WERI-Rb-1 (cell line): Measurements from ENCODE around the gene KRT20.
"Not testable (repeated sequence)": the region's sequence is repeated elsewhere in the genome, so short reads cannot be mapped to it uniquely, and the experiment has no call there.

ENCODE experiments used
- DNase-seq: peaks from one replicate; pipeline ENCODE4 v3.0.0-alpha.2; 2020
- H3K27ac ChIP-seq: fragments of 250-450 bp; sonication (Bioruptor Pico); 2 replicates; pipeline ENCODE4 v1.5.1; 2020; ENCODE audit warnings: mild to moderate bottlenecking, moderate library complexity
- H3K27me3 ChIP-seq: fragments of 250-450 bp; sonication (Bioruptor Pico); 2 replicates; pipeline ENCODE4 v1.5.1; 2021; ENCODE audit warnings: mild to moderate bottlenecking, low read depth, moderate library complexity; ENCODE audit not compliant: insufficient read depth, severe bottlenecking
- H3K36me3 ChIP-seq: fragments of 250-450 bp; sonication (Bioruptor Pico); 2 replicates; pipeline ENCODE4 v1.5.1; 2020; ENCODE audit warnings: mild to moderate bottlenecking, moderate library complexity
- H3K4me3 ChIP-seq: 2 replicates; pipeline ENCODE4 v1.5.1; 2011; ENCODE audit warnings: low read depth, mild to moderate bottlenecking, control low read depth, low read length
- H3K9me3 ChIP-seq: fragments of 250-450 bp; sonication (Bioruptor Pico); 2 replicates; pipeline ENCODE4 v1.5.1; 2021; ENCODE audit warnings: mild to moderate bottlenecking, moderate library complexity; ENCODE audit not compliant: severe bottlenecking
- CTCF ChIP-seq: IDR thresholded peaks from 2 replicates; pipeline ENCODE4 v1.5.1; 2011; ENCODE audit warnings: low read depth, mild to moderate bottlenecking, control low read depth, inconsistent platforms, low read length

The KRT20 gene

GRCh38 chr17:40884708-40885512 is at the start of gene KRT20:
Gene KRT20, minus strand, starts transcription at chr17:40885242. Its CDS starts 57 bp downstream, at chr17:40885185.
- no peaks in the 10 kb centered on the region for H3K36me3 ChIP-seq
- H3K27ac ChIP-seq, result no peak within 1 kb of the TSS
- peaks cover 95% of the 10 kb centered on the region for H3K27me3 ChIP-seq
- no peak within 1 kb of the TSS for H3K4me3 ChIP-seq
- H3K9me3 ChIP-seq, result no peaks in the 10 kb centered on the region
- DNase-seq, result no peak
- no peak for TF ChIP-seq CTCF

- Histone ChIP-seq H3K36me3 (no peaks in the 10 kb centered on the region), H3K4me3 (no peak overlapping the region), H3K27ac (no peak overlapping the region), H3K27me3 (peaks cover 2% of the 10 kb centered on the region), H3K9me3 (no peaks in the 10 kb centered on the region)
- no peak for TF ChIP-seq CTCF
- DNase-seq, result no peak
These were observed 47.6 kb upstream of the KRT20 start for GRCh38 chr17:40932608-40933007.

- no peak overlapping the region for H3K4me3 ChIP-seq
- no peak overlapping the region for H3K27ac ChIP-seq
- H3K9me3 ChIP-seq, result no peaks in the 10 kb centered on the region
- no peak for TF ChIP-seq CTCF
- no peak for DNase-seq
- no peaks in the 10 kb centered on the region for H3K36me3 ChIP-seq
- H3K27me3 ChIP-seq, result peaks cover 2% of the 10 kb centered on the region
These were observed 46.3 kb upstream of the KRT20 start for GRCh38 chr17:40931311-40931710.

- no peak for DNase-seq
These were observed 41.3 kb upstream of the KRT20 start for GRCh38 chr17:40926341-40926740.

GRCh38 chr17:40922239-40922638 is 37.2 kb upstream of the KRT20 start:
- Histone ChIP-seq H3K36me3 (no peaks in the 10 kb centered on the region), H3K4me3 (no peak overlapping the region), H3K27ac (no peak overlapping the region), H3K9me3 (no peaks in the 10 kb centered on the region), H3K27me3 (no peaks in the 10 kb centered on the region)
- TF ChIP-seq CTCF, result no peak
- no peak for DNase-seq

More at GRCh38 chr17:40926341-40926740, 41.3 kb upstream of the KRT20 start:
- no peak for TF ChIP-seq CTCF
- no peaks in the 10 kb centered on the region for H3K9me3 ChIP-seq
- H3K4me3 ChIP-seq, result no peak overlapping the region
- H3K36me3 ChIP-seq, result no peaks in the 10 kb centered on the region
- no peak overlapping the region for H3K27ac ChIP-seq
- no peaks in the 10 kb centered on the region for H3K27me3 ChIP-seq

GRCh38 chr17:40921026-40921425 is 36.0 kb upstream of the KRT20 start:
- no peak for DNase-seq
- no peak overlapping the region for H3K27ac ChIP-seq
- H3K9me3 ChIP-seq, result no peaks in the 10 kb centered on the region

GRCh38 chr17:40917116-40917515 is 32.1 kb upstream of the KRT20 start:
- H3K36me3 ChIP-seq, H3K27ac ChIP-seq, H3K9me3 ChIP-seq, H3K27me3 ChIP-seq, H3K4me3 ChIP-seq, DNase-seq: not testable (repeated sequence)

More at GRCh38 chr17:40921026-40921425, 36.0 kb upstream of the KRT20 start:
- Histone ChIP-seq H3K4me3 (no peak overlapping the region), H3K27me3 (no peaks in the 10 kb centered on the region), H3K36me3 (no peaks in the 10 kb centered on the region)
- no peak for TF ChIP-seq CTCF
